ENCODE data around the gene WDFY1. TPM values are rescaled to one million over a fixed set of nuclear protein-coding genes. Genes with fewer than 3 reads are reported as not detected.

WDFY1 gene
- total RNA-seq, 2 experiments from 2014 or later, result 41.1 to 41.5 TPM

- no peaks in the 10 kb centered on the region for H3K27me3 Mint-ChIP-seq
- intact Hi-C loops (cut with DNase I, micrococcal nuclease), result no loop called here
These were observed 30.1 kb downstream of the WDFY1 start for GRCh38 chr2:223915071-223915470.

GRCh38 chr2:223914324-223914723 is 30.8 kb downstream of the WDFY1 start:
- ATAC-seq (ENCODE audit: poor library complexity), result no peak
- DNase-seq, result no peak
- CTCF ChIA-PET, result interaction anchor here (1.3 kb wide), 1 partner anchor 9 kb away, joined by 3 read pairs; no protein-coding TSS in a partner anchor
- POLR2A ChIA-PET, result no interaction called here
- H3K4me3 ChIP-seq (ENCODE audit: low read length), result no peak overlapping the region
- H3K9me3 ChIP-seq (ENCODE audit: control insufficient read depth in 1 of 2, insufficient read depth in 1 of 2, low read length in 2 of 2), result no peaks in the 10 kb centered on the region
- Mint-ChIP-seq H3K27ac (no peak overlapping the region), H3K27me3 (no peaks in the 10 kb centered on the region), H3K4me1 (ENCODE audit: low read depth) (peaks cover 5% of the 10 kb centered on the region), H3K9me3 (no peaks in the 10 kb centered on the region), H3K36me3 (ENCODE audit: low read depth) (peaks cover 51% of the 10 kb centered on the region), H3K4me3 (no peak overlapping the region)
- intact Hi-C loops (cut with DNase I, micrococcal nuclease), result no loop called here
- H3K36me3 ChIP-seq (ENCODE audit: insufficient read depth, low read length), result peaks cover 41% of the 10 kb centered on the region
- H3K27me3 ChIP-seq (ENCODE audit: control insufficient read depth in 1 of 2, insufficient read depth in 2 of 2, low read length in 2 of 2), result no peaks in the 10 kb centered on the region
- TF ChIP-seq CTCF (IDR thresholded peaks at IDR 0.05), result no peak
- H3K4me1 ChIP-seq (ENCODE audit: insufficient read depth, low read length), result no peaks in the 10 kb centered on the region
- H3K27ac ChIP-seq (ENCODE audit: low read depth in 1 of 2, low read length in 2 of 2), result no peak overlapping the region

More at GRCh38 chr2:223915071-223915470, 30.1 kb downstream of the WDFY1 start:
- Mint-ChIP-seq H3K4me1 (ENCODE audit: low read depth) (peaks cover 5% of the 10 kb centered on the region), H3K36me3 (ENCODE audit: low read depth) (peaks cover 51% of the 10 kb centered on the region), H3K4me3 (no peak overlapping the region), H3K27ac (no peak overlapping the region), H3K9me3 (no peaks in the 10 kb centered on the region)
- Histone ChIP-seq H3K36me3 (ENCODE audit: insufficient read depth, low read length) (peaks cover 41% of the 10 kb centered on the region), H3K9me3 (ENCODE audit: control insufficient read depth in 1 of 2, insufficient read depth in 1 of 2, low read length in 2 of 2) (no peaks in the 10 kb centered on the region), H3K27ac (ENCODE audit: low read depth in 1 of 2, low read length in 2 of 2) (no peak overlapping the region), H3K4me3 (ENCODE audit: low read length) (no peak overlapping the region), H3K4me1 (ENCODE audit: insufficient read depth, low read length) (no peaks in the 10 kb centered on the region), H3K27me3 (ENCODE audit: control insufficient read depth in 1 of 2, insufficient read depth in 2 of 2, low read length in 2 of 2) (no peaks in the 10 kb centered on the region)
- DNase-seq, result no peak
- ATAC-seq (ENCODE audit: poor library complexity), result no peak
- ChIA-PET POLR2A (no interaction called here), CTCF (no interaction called here)
- TF ChIP-seq CTCF (IDR thresholded peaks at IDR 0.05), result no peak

- ATAC-seq (ENCODE audit: poor library complexity) (no peak), DNase-seq (peak in 1 of 14 experiments; percentile 26)
- Mint-ChIP-seq H3K4me3 (no peak overlapping the region), H3K27ac (no peak overlapping the region), H3K36me3 (ENCODE audit: low read depth) (peaks cover 55% of the 10 kb centered on the region), H3K27me3 (no peaks in the 10 kb centered on the region), H3K4me1 (ENCODE audit: low read depth) (peaks cover 12% of the 10 kb centered on the region), H3K9me3 (no peaks in the 10 kb centered on the region)
- H3K27me3 ChIP-seq (ENCODE audit: control insufficient read depth in 1 of 2, insufficient read depth in 2 of 2, low read length in 2 of 2), result no peaks in the 10 kb centered on the region
- H3K4me1 ChIP-seq (ENCODE audit: insufficient read depth, low read length), result peaks cover 3% of the 10 kb centered on the region
- intact Hi-C loops (cut with DNase I, micrococcal nuclease), result no loop called here
- no peak overlapping the region for H3K4me3 ChIP-seq (ENCODE audit: low read length)
- no peak overlapping the region for H3K27ac ChIP-seq (ENCODE audit: low read depth in 1 of 2, low read length in 2 of 2)
- ChIA-PET POLR2A (interaction anchor here (1.4 kb wide), 1 partner anchor 11 kb away, joined by 3 read pairs; no protein-coding TSS in a partner anchor), CTCF (interaction anchor here (0.6 kb wide), 1 partner anchor 119 kb away, joined by 4 read pairs; no protein-coding TSS in a partner anchor)
- no peaks in the 10 kb centered on the region for H3K9me3 ChIP-seq (ENCODE audit: control insufficient read depth in 1 of 2, insufficient read depth in 1 of 2, low read length in 2 of 2)
- H3K36me3 ChIP-seq (ENCODE audit: insufficient read depth, low read length), result peaks cover 27% of the 10 kb centered on the region
- no peak for TF ChIP-seq CTCF (IDR thresholded peaks at IDR 0.05)
These were observed 36.0 kb downstream of the WDFY1 start for GRCh38 chr2:223909001-223909741.

Measured in CD4-positive, alpha-beta T cell (primary cell).